ENCODE data around the gene PCDHGA1. TPM values are rescaled to one million over a fixed set of nuclear protein-coding genes. Genes with fewer than 3 reads are reported as not detected.

The PCDHGA1 gene
- total and polyA plus RNA-seq, 9 of the 15 experiments (the other 6 are each of a cell fraction or from before 2014, with no cell fraction given): 0.05 to 0.26 (median 0.18) TPM; not detected in 2

GRCh38 chr5:141517880-141518617, 187.7 kb downstream of the PCDHGA1 start (continued):
- no peak for TF ChIP-seq CREM (IDR thresholded peaks at IDR 0.05; ENCODE audit: low read depth)
- TF ChIP-seq IRF1 (CRISPR knock-in tag; IDR thresholded peaks at IDR 0.05; ENCODE audit: borderline replicate concordance): no peak

DNA sequence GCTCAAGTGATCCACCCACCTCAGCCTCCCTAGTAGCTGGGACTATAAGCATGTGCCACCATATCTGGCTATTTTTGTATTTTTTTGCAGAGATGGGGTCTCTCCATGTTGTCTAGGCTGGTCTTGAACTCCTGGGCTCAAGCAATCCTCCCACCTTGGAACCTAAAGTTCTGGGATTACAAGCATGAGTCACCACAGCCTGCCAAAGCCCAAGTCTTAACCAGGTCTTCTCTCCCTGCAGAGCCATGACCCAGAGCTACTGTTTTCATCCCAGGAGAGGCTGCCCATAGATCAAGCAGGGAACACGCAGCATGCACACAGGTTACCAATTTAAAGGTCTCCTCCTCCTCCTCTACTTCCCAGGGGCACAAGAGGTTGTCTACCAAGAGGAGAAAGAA, 188.3 kb downstream of the PCDHGA1 start:
- FAIRE-seq: no peak
- CTCF ChIA-PET (ENCODE audit: low intra/inter-chr PET ratio): no interaction called here

More for the DNA sequence above, 188.3 kb downstream of the PCDHGA1 start:
- in situ Hi-C loops (cut with MboI) (no loop called here), intact Hi-C loops (cut with micrococcal nuclease) (loop anchor here (10.0 kb wide), 1 partner anchor 284 kb away; no protein-coding TSS in a partner anchor)
- Histone ChIP-seq H3K4me3 (no peak overlapping the region), H2AFZ (ENCODE audit: low read depth, low read length) (no peak overlapping the region), H3K27me3 (ENCODE audit: control insufficient read depth in 2 of 2, insufficient read depth in 2 of 2, low read length in 2 of 2) (no peaks in the 10 kb centered on the region), H3K27ac (ENCODE audit: extremely low read depth, low read depth, low read length) (no peak overlapping the region), H3K79me2 (ENCODE audit: control insufficient read depth, insufficient read depth, low read length) (no peaks in the 10 kb centered on the region), H3K9me1 (ENCODE audit: control insufficient read depth, insufficient read depth, low read length) (peaks cover under 1% of the 10 kb centered on the region), H3K9me3 (replicated peaks; ENCODE audit: control insufficient read depth, insufficient read depth, low read depth, low read length) (no peaks in the 10 kb centered on the region), H3K9ac (ENCODE audit: insufficient read depth in 1 of 2, low read depth in 2 of 2, low read length in 2 of 2) (no peak overlapping the region), H3K4me1 (replicated peaks in 1 of 2; ENCODE audit: control insufficient read depth in 2 of 2, insufficient read depth in 2 of 2, low read length in 2 of 2) (peaks cover 4 to 7% of the 10 kb centered on the region in 2 experiments; a peak in 3 of 5 replicates), H3K4me2 (ENCODE audit: insufficient read depth, low read length) (no peak overlapping the region), H4K20me1 (replicated peaks; ENCODE audit: control insufficient read depth, insufficient read depth, low read length) (no peaks in the 10 kb centered on the region), H3K36me3 (ENCODE audit: control insufficient read depth, insufficient read depth, low read length) (peaks cover 98% of the 10 kb centered on the region)
- no TSS peak for BruUV-seq (replicated peaks)
- DNase-seq (ENCODE audit: extremely low read depth in 1 of 4, low spot score in 3 of 4) (no peak), ATAC-seq (no peak)
- TF ChIP-seq ZNF175 (CRISPR knock-in tag; IDR thresholded peaks at IDR 0.05; ENCODE audit: low read depth) (no peak), NR3C1 (CRISPR knock-in tag; IDR thresholded peaks at IDR 0.05) (no peak), PCBP1 (IDR thresholded peaks at IDR 0.05; ENCODE audit: low read depth, low read length, poor library complexity, severe bottlenecking) (no peak), ZNF511 (CRISPR knock-in tag; IDR thresholded peaks at IDR 0.05) (no peak)
- TF ChIP-seq, protein P1, sequence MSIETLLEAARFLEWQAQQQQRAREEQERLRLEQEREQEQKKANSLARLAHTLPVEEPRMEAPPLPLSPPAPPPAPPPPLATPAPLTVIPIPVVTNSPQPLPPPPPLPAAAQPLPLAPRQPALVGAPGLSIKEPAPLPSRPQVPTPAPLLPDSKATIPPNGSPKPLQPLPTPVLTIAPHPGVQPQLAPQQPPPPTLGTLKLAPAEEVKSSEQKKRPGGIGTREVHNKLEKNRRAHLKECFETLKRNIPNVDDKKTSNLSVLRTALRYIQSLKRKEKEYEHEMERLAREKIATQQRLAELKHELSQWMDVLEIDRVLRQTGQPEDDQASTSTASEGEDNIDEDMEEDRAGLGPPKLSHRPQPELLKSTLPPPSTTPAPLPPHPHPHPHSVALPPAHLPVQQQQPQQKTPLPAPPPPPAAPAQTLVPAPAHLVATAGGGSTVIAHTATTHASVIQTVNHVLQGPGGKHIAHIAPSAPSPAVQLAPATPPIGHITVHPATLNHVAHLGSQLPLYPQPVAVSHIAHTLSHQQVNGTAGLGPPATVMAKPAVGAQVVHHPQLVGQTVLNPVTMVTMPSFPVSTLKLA (conservative IDR thresholded peaks at IDR 0.05): no peak
- TF ChIP-seq, protein P2, sequence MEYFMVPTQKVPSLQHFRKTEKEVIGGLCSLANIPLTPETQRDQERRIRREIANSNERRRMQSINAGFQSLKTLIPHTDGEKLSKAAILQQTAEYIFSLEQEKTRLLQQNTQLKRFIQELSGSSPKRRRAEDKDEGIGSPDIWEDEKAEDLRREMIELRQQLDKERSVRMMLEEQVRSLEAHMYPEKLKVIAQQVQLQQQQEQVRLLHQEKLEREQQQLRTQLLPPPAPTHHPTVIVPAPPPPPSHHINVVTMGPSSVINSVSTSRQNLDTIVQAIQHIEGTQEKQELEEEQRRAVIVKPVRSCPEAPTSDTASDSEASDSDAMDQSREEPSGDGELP (CRISPR knock-in tag; IDR thresholded peaks at IDR 0.05; ENCODE audit: borderline replicate concordance): no peak
- WGBS (ENCODE audit: insufficient coverage, low coverage, missing lambda C conversion rate): 100% methylated on average over 1 of the region's 1 CpG
- POLR2A ChIA-PET: interaction anchor here (0.7 to 1.1 kb wide), 2 partner anchors 13 to 163 kb away, joined by 3 to 5 read pairs; partner anchors contain the start of gene PCDHGA4

Data from K562 (cell line).